Transverse colon (tissue), 4 donors: ENCODE data around the gene CROT. TPM values are rescaled to one million over a fixed set of nuclear protein-coding genes. Genes with fewer than 3 reads are reported as not detected.

Source experiments
- DNase-seq: peaks from one replicate; pipeline ENCODE4 v3.0.0-alpha.2; 2019
- H3K27ac ChIP-seq, 4 donors: fragments of 200-600 bp; sonication (generic); 2 replicates each; pipeline ENCODE4 v1.5.1; 2016 to 2018; ENCODE audit warnings: inconsistent platforms in 4 of 4
- H3K27me3 ChIP-seq: fragments of 200-600 bp; sonication (generic); 2 replicates; pipeline ENCODE4 v1.5.1; 2017; ENCODE audit warnings: inconsistent platforms
- H3K36me3 ChIP-seq, 4 donors: fragments of 200-600 bp; sonication (generic); 2 replicates each; pipeline ENCODE4 v1.5.1; 2017 to 2019; ENCODE audit warnings: inconsistent platforms in 4 of 4
- H3K4me1 ChIP-seq, 4 donors: fragments of 200-600 bp; sonication (generic); 2 replicates each; pipeline ENCODE4 v1.5.1; 2017 to 2020; ENCODE audit warnings: inconsistent platforms in 4 of 4
- H3K4me3 ChIP-seq, 4 donors: fragments of 200-600 bp; sonication (generic); 1 replicate in 1 of 4; 2 replicates in 3 of 4; pipeline versions ENCODE4 v1.5.1 to v1.6.1; 2017 to 2019; ENCODE audit warnings: inconsistent platforms in 4 of 4
- H3K9me3 ChIP-seq, 2 donors: fragments of 200-600 bp; sonication (generic); 2 replicates each; pipeline ENCODE4 v1.5.1; 2017 to 2019; ENCODE audit warnings: inconsistent platforms in 2 of 2
- CTCF ChIP-seq, 5 experiments: fragments of 200-600 bp in 3 of 5; fragments of 450-650 bp in 2 of 5; sonication (generic) in 3 of 5; IDR thresholded peaks; 1 replicate in 2 of 5; 2 replicates in 3 of 5; pipeline ENCODE4 v1.5.1; 2016 to 2017; ENCODE audit warnings: antibody characterized with exemption in 5 of 5, inconsistent platforms in 3 of 5, mild to moderate bottlenecking in 2 of 5, moderate library complexity in 1 of 5
- EP300 ChIP-seq: sonication (generic); formaldehyde crosslinking; IDR thresholded peaks from one replicate; pipeline ENCODE4 v1.6.1; 2017; ENCODE audit warnings: antibody characterized with exemption, low read depth
- POLR2A ChIP-seq: fragments of 450-650 bp; IDR thresholded peaks from one replicate; pipeline ENCODE4 v1.6.1; 2016; ENCODE audit warnings: antibody characterized with exemption, mild to moderate bottlenecking, moderate library complexity
- POLR2AphosphoS5 ChIP-seq, 3 donors: sonication (generic); formaldehyde crosslinking; IDR thresholded peaks; one replicate each; pipeline ENCODE4 v1.6.1; 2016; ENCODE audit warnings: antibody characterized with exemption in 3 of 3
- WGBS, 2 donors: methylation state at CpG; one replicate each; pipeline ENCODE4 v1.1.5; 2018; ENCODE audit warnings: low coverage in 1 of 2; 5-methylcytosine and 5-hydroxymethylcytosine counted together
- in situ Hi-C, 4 donors: fragments of 200-750 bp; cut with MboI; loops; one replicate each; pipeline versions ENCODE4 v1.15.0 to v1.15.1; 2017; ENCODE audit warnings: low sequenced_read_pairs in 3 of 4, low pct_ligation_motif_present in 1 of 4, low pct_unique_long_range_greater_than_20kb in 1 of 4
- intact Hi-C: fragments of 100-400 bp; cut with DNase I; formaldehyde crosslinking; loops from one replicate; pipeline ENCODE4 v1.15.1; 2023; ENCODE audit warnings: low total_unique reads
- total RNA-seq, 4 donors: library from RNA; depleted of rRNA; stranded (reverse); fragments of >200 nt; gene quantifications; one replicate each; pipeline ENCODE4 v1.1.0, GENCODE V29; 2016

CROT gene
- total RNA-seq, 4 donors from 2014 or later: 11.9 to 49.9 (median 27.6) TPM

- H3K27me3 ChIP-seq: no peaks in the 10 kb centered on the region
- WGBS, 2 donors: 83 to 86% methylated on average over 2 to 3 of the region's 3 CpGs
- no peak for DNase-seq
- in situ Hi-C loops: no loop called here
- H3K4me1 ChIP-seq: peaks cover 0 to 16% (median 9%) of the 10 kb centered on the region in 4 donors
- intact Hi-C loops: no loop called here
- no peak overlapping the region for H3K4me3 ChIP-seq
- H3K36me3 ChIP-seq: no peaks in the 10 kb centered on the region
- TF ChIP-seq EP300: no peak
- TF ChIP-seq POLR2A: no peak
- no peak for TF ChIP-seq CTCF (IDR thresholded peaks at IDR 0.05)
- no peak for TF ChIP-seq POLR2AphosphoS5 (IDR thresholded peaks at IDR 0.05)
- peak overlapping the region in 1 of 4 donors; percentile 13 for H3K27ac ChIP-seq
- no peaks in the 10 kb centered on the region for H3K9me3 ChIP-seq
These were observed 29.3 kb upstream of the CROT start for GRCh38 chr7:87316097-87316700.

GRCh38 chr7:87316846-87317552 is 28.5 kb upstream of the CROT start:
- no peaks in the 10 kb centered on the region for H3K9me3 ChIP-seq
- peaks cover 0 to 16% (median 9%) of the 10 kb centered on the region in 4 donors for H3K4me1 ChIP-seq
- H3K27me3 ChIP-seq: no peaks in the 10 kb centered on the region
- H3K27ac ChIP-seq: peak overlapping the region in 1 of 4 donors; percentile 13
- H3K4me3 ChIP-seq: no peak overlapping the region
- intact Hi-C loops (no loop called here), in situ Hi-C loops (no loop called here)
- 21% methylated on average over 1 of the region's 1 CpG; no CpG with 5 or more reads in 1 of the 2 donors for WGBS, 2 donors
- TF ChIP-seq POLR2AphosphoS5 (IDR thresholded peaks at IDR 0.05) (no peak), EP300 (no peak), CTCF (IDR thresholded peaks at IDR 0.05) (no peak), POLR2A (no peak)
- no peak for DNase-seq
- no peaks in the 10 kb centered on the region for H3K36me3 ChIP-seq

GRCh38 chr7:87317691-87318245 is 27.7 kb upstream of the CROT start:
- peaks cover 0 to 2% of the 10 kb centered on the region in 2 donors for H3K9me3 ChIP-seq
- DNase-seq: no peak
- WGBS, 2 donors: 95% methylated on average over 2 of the region's 2 CpGs; no CpG with 5 or more reads in 1 of the 2 donors
- in situ Hi-C loops: no loop called here
- H3K27ac ChIP-seq: no peak overlapping the region
- TF ChIP-seq POLR2A: no peak
- no peak for TF ChIP-seq EP300
- no peak for TF ChIP-seq POLR2AphosphoS5 (IDR thresholded peaks at IDR 0.05)
- TF ChIP-seq CTCF (IDR thresholded peaks at IDR 0.05): no peak
- no peaks in the 10 kb centered on the region for H3K27me3 ChIP-seq
- H3K36me3 ChIP-seq: no peaks in the 10 kb centered on the region
- intact Hi-C loops: no loop called here
- peaks cover 0 to 16% (median 9%) of the 10 kb centered on the region in 4 donors for H3K4me1 ChIP-seq
- H3K4me3 ChIP-seq: no peak overlapping the region

- peak overlapping the region in 1 of 4 donors; percentile 42 for H3K4me3 ChIP-seq
- peaks cover 0 to 16% (median 9%) of the 10 kb centered on the region in 4 donors for H3K4me1 ChIP-seq
- 45% methylated on average over 1 of the region's 1 CpG; no CpG with 5 or more reads in 1 of the 2 donors for WGBS, 2 donors
- in situ Hi-C loops (no loop called here), intact Hi-C loops (no loop called here)
- DNase-seq: no peak
- peaks cover 0 to 3% (median 0%) of the 10 kb centered on the region in 4 donors for H3K36me3 ChIP-seq
- no peaks in the 10 kb centered on the region for H3K27me3 ChIP-seq
- H3K27ac ChIP-seq: peak overlapping the region; percentile 42 to 71 (median 58)
- TF ChIP-seq CTCF (IDR thresholded peaks at IDR 0.05) (no peak), POLR2A (no peak), EP300 (no peak), POLR2AphosphoS5 (IDR thresholded peaks at IDR 0.05) (no peak)
- peaks cover 0 to 2% of the 10 kb centered on the region in 2 donors for H3K9me3 ChIP-seq
These were observed 26.7 kb upstream of the CROT start for GRCh38 chr7:87318741-87319140.
